ENCODE data around the gene CHD2.

Gene CHD2

GRCh38 chr15:92885224-92886041 lies 14.7 kb upstream of the CHD2 start:
- DNase-seq = no peak

GRCh38 chr15:92886042-92886537 lies 14.0 kb upstream of the CHD2 start:
- DNase-seq = no peak

GRCh38 chr15:92886815-92887214 lies 13.3 kb upstream of the CHD2 start:
- DNase-seq = no peak

- DNase-seq = no peak
These were observed 12.3 kb upstream of the CHD2 start for GRCh38 chr15:92887869-92888268.

- no peak for DNase-seq
These were observed 10.6 kb upstream of the CHD2 start for GRCh38 chr15:92889390-92890107.

- no peak for DNase-seq
These were observed 8.5 kb upstream of the CHD2 start for GRCh38 chr15:92891533-92892200.

- no peak for DNase-seq
These were observed 7.9 kb upstream of the CHD2 start for GRCh38 chr15:92892201-92892555.

GRCh38 chr15:92893200-92893599 lies 6.9 kb upstream of the CHD2 start:
- no peak for DNase-seq

GRCh38 chr15:92896561-92896960 lies 3.6 kb upstream of the CHD2 start:
- DNase-seq = no peak

- no peak for DNase-seq
These were observed 2.5 kb upstream of the CHD2 start for GRCh38 chr15:92897620-92898019.

- no peak for DNase-seq
These were observed 1.0 kb upstream of the CHD2 start for GRCh38 chr15:92898988-92899582.

GRCh38 chr15:92899601-92899947 lies 550 bp upstream of the CHD2 start:
- no peak for DNase-seq

- DNase-seq = no peak
These were observed 577 bp downstream of the CHD2 start for GRCh38 chr15:92900731-92901071.

GRCh38 chr15:92901072-92901761 lies 1.1 kb downstream of the CHD2 start:
- DNase-seq = no peak

- no peak for DNase-seq
These were observed 1.9 kb downstream of the CHD2 start for GRCh38 chr15:92901995-92902394.

GRCh38 chr15:92902737-92903593 lies 2.8 kb downstream of the CHD2 start:
- no peak for DNase-seq

GRCh38 chr15:92903631-92903965 lies 3.5 kb downstream of the CHD2 start:
- no peak for DNase-seq

GRCh38 chr15:92903966-92904721 lies 4.0 kb downstream of the CHD2 start:
- peak; percentile 97 for DNase-seq

GRCh38 chr15:92904722-92905571 lies 4.8 kb downstream of the CHD2 start:
- DNase-seq = no peak

- DNase-seq = no peak
These were observed 5.9 kb downstream of the CHD2 start for GRCh38 chr15:92906020-92906419.
